Brain microvascular endothelial cell (primary cell): Measurements from ENCODE around the gene ACR.

ENCODE experiments used
- DNase-seq: peaks from one replicate; pipeline ENCODE4 v3.0.0-alpha.2; 2020
- H3K27ac ChIP-seq: fragments of 250-450 bp; sonication (Bioruptor Pico); 2 replicates; pipeline ENCODE4 v1.5.1; 2020; ENCODE audit warnings: mild to moderate bottlenecking, moderate library complexity
- H3K27me3 ChIP-seq: fragments of 250-450 bp; sonication (Bioruptor Pico); replicated peaks from 2 replicates; pipeline ENCODE4 v1.5.1; 2020; ENCODE audit warnings: mild to moderate bottlenecking
- H3K36me3 ChIP-seq: fragments of 250-450 bp; sonication (Bioruptor Pico); replicated peaks from 2 replicates; pipeline ENCODE4 v1.5.1; 2020; ENCODE audit warnings: mild to moderate bottlenecking
- H3K4me3 ChIP-seq: 2 replicates; pipeline ENCODE4 v1.5.1; 2011; ENCODE audit warnings: low read depth, mild to moderate bottlenecking, control low read depth, low read length, moderate library complexity
- CTCF ChIP-seq: IDR thresholded peaks from 2 replicates; pipeline ENCODE4 v1.5.1; 2011; ENCODE audit warnings: low read depth, mild to moderate bottlenecking, moderate library complexity, low read length, control low read depth, inconsistent platforms; ENCODE audit errors: missing control alignments
- in situ Hi-C: cut with HindIII; loops from 2 replicates; pipeline ENCODE4 v1.10.0; 2017; ENCODE audit warnings: low sequenced_read_pairs, low pct_ligation_motif_present

The ACR gene

GRCh38 chr22:50737728-50738648 is at the start of gene ACR:
TSS of gene ACR (plus strand) at chr22:50738204. CDS start at chr22:50738236, 32 bp downstream.
- H3K27me3 ChIP-seq: peaks cover 8% of the 10 kb centered on the region
- H3K27ac ChIP-seq: no peak within 1 kb of the TSS
- H3K36me3 ChIP-seq: no peaks in the 10 kb centered on the region
- no peak for TF ChIP-seq CTCF
- DNase-seq: no peak
- no peak within 1 kb of the TSS for H3K4me3 ChIP-seq
- in situ Hi-C loops: no loop called here

GRCh38 chr22:50688448-50688847 is 49.6 kb upstream of the ACR start:
- in situ Hi-C loops: no loop called here
- TF ChIP-seq CTCF: no peak
- Histone ChIP-seq H3K36me3 (no peaks in the 10 kb centered on the region), H3K27me3 (no peaks in the 10 kb centered on the region), H3K4me3 (no peak overlapping the region), H3K27ac (no peak overlapping the region)
- no peak for DNase-seq

- Histone ChIP-seq H3K36me3 (no peaks in the 10 kb centered on the region), H3K27me3 (no peaks in the 10 kb centered on the region), H3K4me3 (no peak overlapping the region), H3K27ac (no peak overlapping the region)
- peak; percentile 69 for TF ChIP-seq CTCF
- DNase-seq: peak; percentile 40
- in situ Hi-C loops: no loop called here
These were observed 46.5 kb upstream of the ACR start for GRCh38 chr22:50691521-50691920.

- Histone ChIP-seq H3K36me3 (no peaks in the 10 kb centered on the region), H3K4me3 (no peak overlapping the region), H3K27ac (no peak overlapping the region), H3K27me3 (no peaks in the 10 kb centered on the region)
- in situ Hi-C loops: no loop called here
- no peak for TF ChIP-seq CTCF
- no peak for DNase-seq
These were observed 44.5 kb upstream of the ACR start for GRCh38 chr22:50693462-50693861.

GRCh38 chr22:50694099-50694605 is 43.9 kb upstream of the ACR start:
- Histone ChIP-seq H3K27me3 (no peaks in the 10 kb centered on the region), H3K4me3 (no peak overlapping the region), H3K36me3 (no peaks in the 10 kb centered on the region), H3K27ac (no peak overlapping the region)
- in situ Hi-C loops: no loop called here
- no peak for DNase-seq
- no peak for TF ChIP-seq CTCF
